ENCODE results near the gene CD300LB. TPM values are rescaled to one million over a fixed set of nuclear protein-coding genes. Genes with fewer than 3 reads are reported as not detected.

CD300LB gene
- total RNA-seq, 2 experiments from 2014 or later = not detected

DNA sequence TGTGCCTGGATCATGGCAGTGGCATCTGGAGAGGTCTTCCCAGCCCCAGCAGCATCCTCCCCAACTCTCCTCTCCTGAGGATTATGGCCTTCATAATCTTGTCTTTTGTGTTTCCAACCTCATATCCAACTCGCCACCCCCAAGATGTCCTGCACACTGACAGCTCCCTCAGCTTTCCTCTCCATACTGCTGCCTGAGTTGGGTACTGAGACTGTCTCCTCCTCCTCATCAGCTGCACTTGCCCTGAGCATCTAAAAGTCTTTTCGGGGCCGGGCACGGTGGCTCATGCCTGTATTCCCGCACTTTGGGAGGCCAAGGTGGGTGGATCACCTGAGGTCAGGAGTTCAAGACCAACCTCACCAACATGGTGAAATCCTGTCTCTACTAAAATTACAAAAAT is 2.0 kb downstream of the CD300LB start:
- Mint-ChIP-seq H3K4me3 (no peak overlapping the region), H3K4me1 (ENCODE audit: low read depth) (peaks cover 2% of the 10 kb centered on the region), H3K27me3 (ENCODE audit: low read depth) (peaks cover 24% of the 10 kb centered on the region), H3K9me3 (no peaks in the 10 kb centered on the region), H3K36me3 (ENCODE audit: low read depth) (no peaks in the 10 kb centered on the region), H3K27ac (no peak overlapping the region)
- CTCF ChIA-PET = interaction anchor here (1.9 to 2.9 kb wide), 2 partner anchors 151 to 161 kb away, joined by 6 to 10 read pairs; partner anchors contain the start of gene GPR142
- no peak for DNase-seq
- intact Hi-C loops (cut with micrococcal nuclease) = no loop called here

DNA sequence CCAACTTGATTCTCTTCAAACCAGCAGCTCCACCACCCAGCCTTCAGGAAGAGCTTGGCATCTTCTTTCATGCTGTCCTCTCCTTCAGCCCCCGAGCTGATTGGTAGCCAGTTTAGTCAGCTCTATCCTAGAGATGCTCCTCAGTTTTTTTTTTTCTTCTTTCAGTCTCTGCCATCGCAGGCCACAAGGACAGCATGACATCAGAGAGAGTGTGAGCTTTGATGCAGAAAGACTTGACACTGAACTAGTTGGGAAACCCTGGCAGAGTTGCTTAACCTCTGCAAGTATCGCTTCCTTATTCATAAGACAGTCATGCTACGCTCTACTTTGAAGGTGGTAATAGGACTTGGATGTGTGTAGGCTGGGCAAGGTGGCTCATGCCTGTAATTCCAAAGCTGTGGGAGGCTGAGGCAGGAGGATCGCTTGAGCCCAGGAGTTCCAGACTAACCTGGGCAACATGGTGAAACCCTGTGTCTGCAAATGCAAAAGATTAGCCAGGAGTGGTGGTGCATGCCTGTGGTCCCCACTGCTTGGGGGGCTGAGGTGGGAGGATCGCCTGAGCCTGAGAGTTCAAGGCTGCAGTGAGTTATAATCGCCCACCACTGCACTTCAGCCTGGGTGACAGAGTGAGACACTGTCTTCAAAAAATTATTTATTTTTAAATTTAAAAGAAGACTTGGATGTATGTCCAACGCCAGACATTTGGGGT is 2.6 kb downstream of the CD300LB start:
- CTCF ChIA-PET = interaction anchor here (2.9 kb wide), 1 partner anchor 150 kb away, joined by 10 read pairs; no protein-coding TSS in a partner anchor
- peaks cover 2% of the 10 kb centered on the region for H3K4me1 Mint-ChIP-seq (ENCODE audit: low read depth)
- no peak for DNase-seq
- H3K4me3 Mint-ChIP-seq = no peak overlapping the region
- intact Hi-C loops (cut with micrococcal nuclease) = no loop called here
- peaks cover 26% of the 10 kb centered on the region for H3K27me3 Mint-ChIP-seq (ENCODE audit: low read depth)
- no peaks in the 10 kb centered on the region for H3K36me3 Mint-ChIP-seq (ENCODE audit: low read depth)
- no peaks in the 10 kb centered on the region for H3K9me3 Mint-ChIP-seq
- H3K27ac Mint-ChIP-seq = no peak overlapping the region

DNA sequence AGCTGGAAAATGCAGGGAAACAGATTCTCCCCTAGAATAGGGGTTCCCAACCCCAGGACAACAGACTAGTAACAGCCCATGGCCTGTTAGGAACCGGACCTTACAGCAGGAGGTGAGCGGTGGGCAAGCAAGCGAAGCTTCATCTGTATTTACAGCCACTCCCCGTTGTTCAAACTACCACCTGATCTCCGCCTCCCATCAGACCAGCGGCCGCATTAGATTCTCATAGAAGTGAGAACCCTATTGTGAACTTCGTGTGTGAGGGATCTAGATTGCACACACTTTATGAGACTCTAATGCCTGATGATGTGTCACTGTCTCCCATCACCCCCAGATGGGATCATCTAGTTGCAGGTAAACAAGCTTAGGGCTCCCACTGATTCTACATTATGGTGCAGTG is 3.5 kb downstream of the CD300LB start:
- CTCF ChIA-PET = interaction anchor here (0.7 kb wide), 1 partner anchor 150 kb away, joined by 3 read pairs; no protein-coding TSS in a partner anchor
- H3K4me3 Mint-ChIP-seq = no peak overlapping the region
- H3K27me3 Mint-ChIP-seq (ENCODE audit: low read depth) = peaks cover 26% of the 10 kb centered on the region

DNA sequence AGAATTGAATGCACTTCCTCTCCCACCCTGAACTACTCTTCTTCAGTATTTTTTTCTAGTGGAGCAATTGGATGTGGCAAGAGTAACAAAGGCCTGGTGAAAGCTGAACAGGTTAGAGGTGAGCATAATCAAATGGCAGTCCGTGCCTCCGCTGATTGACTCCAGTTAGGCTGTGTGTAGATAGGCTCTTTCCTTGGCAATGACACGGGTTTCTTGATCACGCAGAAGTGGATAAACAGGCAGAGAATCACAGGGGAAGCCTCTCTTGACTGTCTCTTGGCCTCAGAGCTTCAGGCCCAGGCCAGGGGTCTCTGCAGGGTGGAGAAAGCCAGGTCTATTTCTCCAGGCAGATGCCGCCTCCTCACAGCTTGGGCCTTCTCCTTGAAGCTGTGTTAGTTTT is 4.2 kb downstream of the CD300LB start:
- intact Hi-C loops (cut with micrococcal nuclease) = no loop called here
- H3K4me3 Mint-ChIP-seq = no peak overlapping the region
- CTCF ChIA-PET = interaction anchor here (0.7 kb wide), 1 partner anchor 149 kb away, joined by 3 read pairs; no protein-coding TSS in a partner anchor
- H3K36me3 Mint-ChIP-seq (ENCODE audit: low read depth) = no peaks in the 10 kb centered on the region
- H3K27ac Mint-ChIP-seq = no peak overlapping the region
- H3K9me3 Mint-ChIP-seq = no peaks in the 10 kb centered on the region
- no peaks in the 10 kb centered on the region for H3K4me1 Mint-ChIP-seq (ENCODE audit: low read depth)
- H3K27me3 Mint-ChIP-seq (ENCODE audit: low read depth) = peaks cover 21% of the 10 kb centered on the region
- no peak for DNase-seq

More for the DNA sequence above, 3.5 kb downstream of the CD300LB start:
- H3K9me3 Mint-ChIP-seq = no peaks in the 10 kb centered on the region
- DNase-seq = no peak
- H3K4me1 Mint-ChIP-seq (ENCODE audit: low read depth) = no peaks in the 10 kb centered on the region
- no peak overlapping the region for H3K27ac Mint-ChIP-seq
- H3K36me3 Mint-ChIP-seq (ENCODE audit: low read depth) = no peaks in the 10 kb centered on the region
- intact Hi-C loops (cut with micrococcal nuclease) = no loop called here

DNA sequence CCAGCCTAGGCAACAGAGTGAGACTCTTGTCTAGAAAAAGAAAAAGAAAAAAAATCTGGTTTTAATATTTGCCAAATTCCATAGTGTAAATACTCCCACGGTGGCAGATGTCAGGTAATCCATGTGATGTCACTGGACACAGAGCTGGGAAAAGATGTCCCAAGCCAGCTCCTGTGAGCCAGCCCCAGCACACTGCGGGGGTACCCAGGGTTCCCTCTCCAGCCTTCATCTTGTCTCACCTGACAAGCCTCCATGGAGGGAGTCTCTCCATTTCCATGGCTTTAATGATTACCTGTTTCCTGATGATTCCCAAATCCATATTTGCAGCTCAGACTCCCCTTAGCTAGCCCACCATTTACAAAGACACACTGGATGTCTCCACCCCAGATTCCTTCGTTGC is 4.6 kb downstream of the CD300LB start:
- Mint-ChIP-seq H3K9me3 (no peaks in the 10 kb centered on the region), H3K27ac (no peak overlapping the region), H3K36me3 (ENCODE audit: low read depth) (no peaks in the 10 kb centered on the region), H3K4me3 (no peak overlapping the region), H3K27me3 (ENCODE audit: low read depth) (peaks cover 23% of the 10 kb centered on the region), H3K4me1 (ENCODE audit: low read depth) (no peaks in the 10 kb centered on the region)
- no peak for DNase-seq
- CTCF ChIA-PET = interaction anchor here (1.1 kb wide), 1 partner anchor 147 kb away, joined by 6 read pairs; no protein-coding TSS in a partner anchor
- intact Hi-C loops (cut with micrococcal nuclease) = no loop called here

DNA sequence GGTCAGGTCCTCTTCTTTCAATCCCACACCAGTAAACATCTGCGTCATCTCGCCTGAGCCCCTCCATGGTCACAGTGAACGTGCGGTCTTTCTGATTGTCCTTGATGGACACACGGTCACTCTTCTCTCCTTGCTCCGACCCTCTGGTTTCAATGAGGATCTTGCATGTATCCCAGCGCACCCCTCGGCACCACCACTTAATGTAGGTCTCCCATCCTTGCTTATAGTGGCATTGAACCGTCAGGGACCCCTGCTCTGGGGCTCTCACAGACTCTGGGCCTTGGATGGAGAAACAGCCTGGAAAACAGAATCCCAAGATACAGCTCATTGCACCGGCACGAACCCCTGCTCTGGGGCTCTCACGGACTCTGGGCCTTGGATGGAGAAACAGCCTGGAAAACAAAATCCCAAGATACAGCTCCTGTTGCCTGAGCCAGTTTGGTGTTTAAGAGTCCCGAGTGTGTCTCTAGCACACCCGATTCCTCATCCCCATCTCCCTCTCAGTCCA is 5.4 kb downstream of the CD300LB start:
- Mint-ChIP-seq H3K4me3 (no peak overlapping the region), H3K27ac (no peak overlapping the region), H3K27me3 (ENCODE audit: low read depth) (peaks cover 28% of the 10 kb centered on the region), H3K9me3 (no peaks in the 10 kb centered on the region), H3K4me1 (ENCODE audit: low read depth) (no peaks in the 10 kb centered on the region), H3K36me3 (ENCODE audit: low read depth) (no peaks in the 10 kb centered on the region)
- intact Hi-C loops (cut with micrococcal nuclease) = no loop called here
- DNase-seq = no peak
- CTCF ChIA-PET = interaction anchor here (1.1 kb wide), 1 partner anchor 146 kb away, joined by 6 read pairs; no protein-coding TSS in a partner anchor

DNA sequence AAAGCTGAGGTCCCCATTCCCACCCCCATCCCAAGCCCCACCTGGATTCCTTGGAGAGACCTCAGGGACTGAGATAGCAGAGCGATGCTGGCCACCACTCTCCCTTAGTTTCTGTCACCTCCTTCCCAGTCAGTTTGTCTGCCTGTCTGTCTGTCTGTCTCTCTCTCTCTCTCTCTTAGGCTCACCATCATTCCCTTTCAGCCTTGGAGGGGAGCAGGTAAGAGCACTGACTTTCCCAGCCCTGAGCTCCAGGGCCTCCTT is 5.9 kb downstream of the CD300LB start:
- Mint-ChIP-seq H3K27ac (no peak overlapping the region), H3K36me3 (ENCODE audit: low read depth) (no peaks in the 10 kb centered on the region), H3K4me1 (ENCODE audit: low read depth) (no peaks in the 10 kb centered on the region), H3K9me3 (no peaks in the 10 kb centered on the region), H3K4me3 (no peak overlapping the region), H3K27me3 (ENCODE audit: low read depth) (peaks cover 27% of the 10 kb centered on the region)
- DNase-seq = no peak
- CTCF ChIA-PET = interaction anchor here (1.1 kb wide), 1 partner anchor 146 kb away, joined by 6 read pairs; no protein-coding TSS in a partner anchor
- intact Hi-C loops (cut with micrococcal nuclease) = no loop called here

DNA sequence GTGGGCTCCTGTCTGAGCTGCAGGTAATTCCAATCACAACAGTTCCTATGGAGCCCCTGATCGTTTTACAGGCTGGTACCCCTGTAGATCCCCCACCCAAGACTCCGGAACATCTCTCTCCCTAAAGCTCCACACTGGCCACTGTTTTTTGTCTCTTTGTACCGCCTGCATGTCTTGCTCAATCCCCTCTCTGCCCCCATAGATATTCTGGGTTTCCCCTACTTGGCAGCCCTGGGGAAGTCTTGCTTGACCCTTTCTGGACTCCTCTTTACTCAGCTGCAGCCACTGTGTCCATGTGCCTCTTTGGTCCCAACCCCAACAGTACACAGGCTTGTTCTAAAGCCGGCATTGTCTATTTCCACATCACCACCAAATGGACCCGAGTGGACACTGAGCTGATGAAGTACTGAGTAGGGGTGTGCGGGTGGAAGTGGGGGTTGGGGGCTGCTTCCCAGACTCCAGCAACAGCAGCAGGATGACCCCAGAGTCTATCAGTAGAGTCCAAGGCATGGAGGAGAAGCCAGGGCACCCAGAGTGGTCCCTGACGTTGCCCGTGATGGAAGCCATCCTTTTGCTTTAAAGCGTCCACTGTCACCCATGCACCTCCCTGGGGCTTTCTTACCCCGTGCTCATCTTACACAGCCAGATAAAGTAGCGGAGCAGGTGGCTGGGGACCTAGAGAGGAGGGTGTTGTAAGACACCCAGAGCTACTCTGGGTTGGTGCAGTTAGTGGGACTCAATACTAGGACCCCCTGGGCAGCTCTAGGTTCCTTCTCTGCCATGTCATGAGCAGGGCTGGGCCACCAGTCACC is 6.4 kb downstream of the CD300LB start:
- intact Hi-C loops (cut with micrococcal nuclease) = no loop called here
- Mint-ChIP-seq H3K27ac (no peak overlapping the region), H3K4me1 (ENCODE audit: low read depth) (no peaks in the 10 kb centered on the region), H3K36me3 (ENCODE audit: low read depth) (no peaks in the 10 kb centered on the region), H3K9me3 (no peaks in the 10 kb centered on the region), H3K27me3 (ENCODE audit: low read depth) (peaks cover 29% of the 10 kb centered on the region), H3K4me3 (no peak overlapping the region)
- CTCF ChIA-PET = no interaction called here
- no peak for DNase-seq

DNA sequence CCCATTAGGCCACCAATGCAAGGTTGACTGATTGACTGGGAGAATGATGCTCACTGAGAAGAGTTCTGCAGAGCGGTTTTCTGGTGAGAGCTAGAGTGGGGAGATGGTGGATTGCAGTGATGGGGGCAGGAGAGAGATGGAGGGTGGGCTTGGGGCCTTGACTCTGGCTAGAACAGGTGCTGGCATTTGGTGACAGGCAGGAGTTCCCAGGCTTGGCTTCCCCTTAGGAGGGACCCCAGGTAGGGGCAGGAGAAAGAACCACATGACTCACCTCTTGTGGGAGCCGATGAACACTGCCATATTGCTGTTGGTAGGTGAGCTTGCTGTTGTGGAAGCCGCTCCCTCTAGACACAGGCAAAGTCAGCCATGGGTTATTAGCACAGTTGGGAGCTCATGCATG is 8.0 kb downstream of the CD300LB start:
- CTCF ChIA-PET = no interaction called here
- no peaks in the 10 kb centered on the region for H3K4me1 Mint-ChIP-seq (ENCODE audit: low read depth)
- H3K9me3 Mint-ChIP-seq = peaks cover 3% of the 10 kb centered on the region
- H3K36me3 Mint-ChIP-seq (ENCODE audit: low read depth) = no peaks in the 10 kb centered on the region
- peaks cover 27% of the 10 kb centered on the region for H3K27me3 Mint-ChIP-seq (ENCODE audit: low read depth)
- intact Hi-C loops (cut with micrococcal nuclease) = no loop called here
- no peak overlapping the region for H3K4me3 Mint-ChIP-seq
- DNase-seq = no peak
- no peak overlapping the region for H3K27ac Mint-ChIP-seq

DNA sequence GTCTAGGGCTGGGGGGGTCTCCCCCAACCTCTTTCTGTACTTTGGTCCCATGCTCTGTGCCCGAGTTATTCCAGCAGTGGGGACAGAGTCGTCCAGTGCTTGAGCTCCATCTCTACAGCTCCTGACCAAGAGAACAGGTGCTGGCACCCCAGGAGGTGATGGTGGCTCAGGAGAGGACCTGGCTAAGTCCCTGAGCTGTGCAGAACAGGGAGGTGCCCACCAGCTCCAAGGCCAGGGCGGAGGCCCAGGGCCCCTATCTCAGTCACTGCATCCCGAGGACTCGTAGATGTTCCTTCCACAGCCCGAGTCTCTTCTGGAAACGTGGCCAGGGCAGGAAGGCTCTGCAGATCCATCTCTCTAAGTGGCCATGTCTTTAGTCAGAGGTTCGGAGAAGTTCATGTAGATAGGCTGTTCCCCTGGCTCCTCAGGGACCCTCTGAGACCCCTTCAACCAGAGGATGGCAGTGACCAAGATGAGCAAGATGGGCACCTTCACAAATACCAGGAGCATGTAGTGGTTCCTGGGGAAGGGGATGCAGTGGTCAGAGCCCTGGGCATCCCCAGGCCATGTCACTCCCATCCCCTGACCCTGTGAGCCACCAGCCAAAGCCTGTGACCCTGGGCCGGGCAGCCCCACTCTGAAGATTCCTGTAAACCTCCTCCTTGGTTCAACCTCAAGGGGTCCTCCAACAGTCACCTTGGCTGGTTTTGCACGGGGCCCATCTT is 8.7 kb downstream of the CD300LB start:
- H3K27me3 Mint-ChIP-seq (ENCODE audit: low read depth) = peaks cover 27% of the 10 kb centered on the region
- H3K36me3 Mint-ChIP-seq (ENCODE audit: low read depth) = no peaks in the 10 kb centered on the region
- H3K27ac Mint-ChIP-seq = no peak overlapping the region
- H3K9me3 Mint-ChIP-seq = peaks cover 6% of the 10 kb centered on the region
- intact Hi-C loops (cut with micrococcal nuclease) = no loop called here
- DNase-seq = no peak
- H3K4me1 Mint-ChIP-seq (ENCODE audit: low read depth) = no peaks in the 10 kb centered on the region
- CTCF ChIA-PET = no interaction called here
- no peak overlapping the region for H3K4me3 Mint-ChIP-seq

DNA sequence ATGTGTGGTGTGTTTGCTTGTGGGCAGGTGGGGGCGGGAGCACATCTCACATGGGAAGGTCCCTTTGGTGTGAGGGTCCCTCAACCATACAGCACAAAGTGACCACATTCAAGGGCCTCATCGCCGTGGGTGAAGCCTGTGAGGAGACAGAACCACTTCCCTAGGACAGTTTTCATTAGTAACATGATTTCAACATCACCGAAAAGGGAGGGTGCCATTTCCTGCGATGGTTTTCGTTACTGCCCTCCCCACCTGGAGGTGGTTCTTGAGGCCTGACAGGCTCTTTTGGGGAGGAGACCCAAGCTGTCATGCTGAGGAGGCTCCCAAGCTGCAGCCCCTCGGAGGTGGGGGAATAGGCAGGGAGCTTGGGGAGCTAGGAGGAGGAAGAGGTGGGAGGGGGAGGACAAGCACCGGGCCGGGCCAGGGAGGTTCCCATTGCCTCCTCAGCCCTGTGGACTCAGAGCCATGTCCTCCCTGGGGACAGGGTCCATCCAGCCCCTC is 9.5 kb downstream of the CD300LB start:
- Mint-ChIP-seq H3K4me1 (ENCODE audit: low read depth) (no peaks in the 10 kb centered on the region), H3K27me3 (ENCODE audit: low read depth) (peaks cover 31% of the 10 kb centered on the region), H3K9me3 (peaks cover 6% of the 10 kb centered on the region), H3K27ac (no peak overlapping the region), H3K4me3 (no peak overlapping the region), H3K36me3 (ENCODE audit: low read depth) (no peaks in the 10 kb centered on the region)
- no peak for DNase-seq
- intact Hi-C loops (cut with micrococcal nuclease) = no loop called here
- CTCF ChIA-PET = no interaction called here
